K562 (cell line): ENCODE data around the gene DNAAF3. TPM values are rescaled to one million over a fixed set of nuclear protein-coding genes. Genes with fewer than 3 reads are reported as not detected.
A peak's percentile ranks its signal among the peaks of the same experiment; 100 is the strongest.

Experiments
- CBX2 ChIP-seq: fragments of 200-600 bp; sonication (generic); IDR thresholded peaks from one replicate; pipeline ENCODE4 v1.6.1; 2012; ENCODE audit warnings: mild to moderate bottlenecking, low read length, inconsistent platforms; ENCODE audit not compliant: insufficient read depth, poor library complexity, severe bottlenecking
- CBX5 ChIP-seq: IDR thresholded peaks from 2 replicates; pipeline ENCODE4 v1.6.1; 2014; ENCODE audit warnings: low read depth, borderline replicate concordance
- DNMT1 ChIP-seq: fragments of 450-650 bp; IDR thresholded peaks from 2 replicates; pipeline ENCODE4 v1.6.1; 2016; ENCODE audit warnings: antibody characterized with exemption, mild to moderate bottlenecking
- KLF1 ChIP-seq: fragments of 450-650 bp; IDR thresholded peaks from 2 replicates; pipeline ENCODE4 v1.6.1; 2016; ENCODE audit warnings: missing genetic modification characterization, missing compliant biosample characterization
- MEIS2 ChIP-seq: fragments of 450-650 bp; IDR thresholded peaks from 2 replicates; pipeline ENCODE4 v1.6.1; 2014; ENCODE audit warnings: mild to moderate bottlenecking; ENCODE audit not compliant: partially characterized antibody
- POLR2AphosphoS5 ChIP-seq: IDR thresholded peaks from 2 replicates; pipeline ENCODE4 v1.6.1; 2011; ENCODE audit warnings: mild to moderate bottlenecking, low read depth, low read length, moderate library complexity; ENCODE audit not compliant: control insufficient read depth, insufficient read depth
- SP1 ChIP-seq: sonication (generic); formaldehyde crosslinking; IDR thresholded peaks from 2 replicates; pipeline ENCODE4 v1.8.1; 2022; ENCODE audit warnings: mild to moderate bottlenecking, missing genetic modification reagents
- ZNF224 ChIP-seq: sonication (generic); formaldehyde crosslinking; IDR thresholded peaks from 2 replicates; pipeline ENCODE4 v1.8.0; 2022; ENCODE audit warnings: mild to moderate bottlenecking, missing genetic modification reagents
- ZNF445 ChIP-seq: fragments of 250-450 bp; sonication (Bioruptor Pico); IDR thresholded peaks from 2 replicates; pipeline ENCODE4 v1.4.0; 2020; ENCODE audit warnings: low read depth, mild to moderate bottlenecking, moderate library complexity
- ZNF766 ChIP-seq: fragments of 200-800 bp; sonication (Bioruptor generic); conservative IDR thresholded peaks from 2 replicates; pipeline ENCODE4 v1.6.1; 2016; ENCODE audit warnings: missing genetic modification characterization, missing compliant biosample characterization
- ZNF778 ChIP-seq: fragments of 450-650 bp; formaldehyde crosslinking; IDR thresholded peaks from 2 replicates; pipeline ENCODE4 v1.4.0; 2020; ENCODE audit warnings: mild to moderate bottlenecking, moderate library complexity
- polyA plus RNA-seq, 8 experiments: library from polyadenylated mRNA; depleted of rRNA in 4 of 8; stranded (reverse) in 5 of 8; unstranded in 3 of 8; fragments of >200 nt; fragmentation: Nextera tagmentation in 2 of 8; fragmentation: Illumina TruSeq in 1 of 8; extraction: Ambion mirVana in 2 of 8; extraction: Trizol in 1 of 8; gene quantifications; 2 replicates each; pipeline versions ENCODE4 v1.2.1 to v1.2.3, GENCODE V29; 2011 to 2014; ENCODE audit warnings: inconsistent platforms in 1 of 8, missing spikeins in 1 of 8
- total RNA-seq, 7 experiments: library from RNA; depleted of rRNA in 6 of 7; stranded (reverse); fragments of >200 nt in 6 of 7; fragmentation: Illumina TruSeq in 2 of 7; extraction: Trizol in 2 of 7; gene quantifications; 2 replicates each; pipeline versions ENCODE4 v1.2.1 to v1.2.3, GENCODE V29; 2011 to 2021; ENCODE audit warnings: low replicate concordance in 1 of 7
- TF ChIP-seq, protein P1 (sequence below): fragments of 450-650 bp; IDR thresholded peaks from 2 replicates; pipeline ENCODE4 v1.6.1; 2017; ENCODE audit warnings: antibody characterized with exemption, mild to moderate bottlenecking
- TF ChIP-seq, protein P2 (sequence below): sonication (generic); formaldehyde crosslinking; IDR thresholded peaks from 2 replicates; pipeline ENCODE4 v1.8.1; 2023; ENCODE audit warnings: missing genetic modification reagents, mild to moderate bottlenecking, borderline replicate concordance
- TF ChIP-seq, protein P3 (sequence below): fragments of 450-650 bp; IDR thresholded peaks from 2 replicates; pipeline ENCODE4 v1.6.1; 2017; ENCODE audit warnings: antibody characterized with exemption

DNAAF3 gene
- total and polyA plus RNA-seq, 9 of the 15 experiments (the other 6 are each of a cell fraction or from before 2014, with no cell fraction given): 21.6 to 61.5 (median 43.0) TPM

DNA sequence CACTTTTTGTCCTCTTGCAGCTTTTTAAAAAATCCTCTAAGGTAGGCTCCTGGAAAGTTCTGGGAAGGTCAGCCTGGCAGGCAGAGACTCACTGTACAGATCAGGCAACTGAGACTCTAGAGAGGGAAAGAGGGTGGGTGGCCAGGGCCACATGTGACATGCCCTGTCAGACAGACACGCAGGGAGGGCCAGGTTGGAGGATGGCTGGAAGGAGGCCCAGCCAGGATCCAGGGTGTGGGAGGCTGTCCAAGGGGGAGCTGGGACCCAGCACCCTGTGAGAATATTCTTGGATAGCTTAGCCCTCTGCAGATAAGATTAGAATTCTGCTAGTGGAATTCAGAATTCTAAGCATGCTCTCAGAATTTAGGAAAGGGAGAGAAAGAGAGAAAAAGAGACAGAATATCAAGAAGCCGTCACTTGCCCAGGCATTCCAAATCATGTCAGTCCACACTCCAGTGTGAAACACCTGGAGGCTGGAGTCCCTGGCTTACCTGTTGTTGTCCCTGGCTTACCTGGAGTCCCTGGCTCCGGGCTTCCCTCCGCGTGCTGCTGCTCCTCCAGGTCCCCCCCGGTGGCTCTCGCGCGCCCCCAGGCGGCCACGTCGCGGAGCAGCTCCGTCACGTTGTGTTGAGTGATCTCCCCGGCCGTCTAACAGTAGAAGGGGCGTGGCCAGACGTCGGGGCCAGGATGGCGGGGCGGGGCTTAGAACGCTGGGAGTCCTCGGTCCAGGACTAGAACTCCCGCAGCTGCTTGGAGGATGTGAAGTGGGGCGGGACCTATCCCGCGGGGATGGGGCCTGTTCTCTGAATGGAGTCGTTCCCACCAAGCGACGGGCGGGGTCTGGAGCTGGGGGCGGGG is 6.1 kb downstream of the DNAAF3 start (continued):
- TF ChIP-seq, protein P1, sequence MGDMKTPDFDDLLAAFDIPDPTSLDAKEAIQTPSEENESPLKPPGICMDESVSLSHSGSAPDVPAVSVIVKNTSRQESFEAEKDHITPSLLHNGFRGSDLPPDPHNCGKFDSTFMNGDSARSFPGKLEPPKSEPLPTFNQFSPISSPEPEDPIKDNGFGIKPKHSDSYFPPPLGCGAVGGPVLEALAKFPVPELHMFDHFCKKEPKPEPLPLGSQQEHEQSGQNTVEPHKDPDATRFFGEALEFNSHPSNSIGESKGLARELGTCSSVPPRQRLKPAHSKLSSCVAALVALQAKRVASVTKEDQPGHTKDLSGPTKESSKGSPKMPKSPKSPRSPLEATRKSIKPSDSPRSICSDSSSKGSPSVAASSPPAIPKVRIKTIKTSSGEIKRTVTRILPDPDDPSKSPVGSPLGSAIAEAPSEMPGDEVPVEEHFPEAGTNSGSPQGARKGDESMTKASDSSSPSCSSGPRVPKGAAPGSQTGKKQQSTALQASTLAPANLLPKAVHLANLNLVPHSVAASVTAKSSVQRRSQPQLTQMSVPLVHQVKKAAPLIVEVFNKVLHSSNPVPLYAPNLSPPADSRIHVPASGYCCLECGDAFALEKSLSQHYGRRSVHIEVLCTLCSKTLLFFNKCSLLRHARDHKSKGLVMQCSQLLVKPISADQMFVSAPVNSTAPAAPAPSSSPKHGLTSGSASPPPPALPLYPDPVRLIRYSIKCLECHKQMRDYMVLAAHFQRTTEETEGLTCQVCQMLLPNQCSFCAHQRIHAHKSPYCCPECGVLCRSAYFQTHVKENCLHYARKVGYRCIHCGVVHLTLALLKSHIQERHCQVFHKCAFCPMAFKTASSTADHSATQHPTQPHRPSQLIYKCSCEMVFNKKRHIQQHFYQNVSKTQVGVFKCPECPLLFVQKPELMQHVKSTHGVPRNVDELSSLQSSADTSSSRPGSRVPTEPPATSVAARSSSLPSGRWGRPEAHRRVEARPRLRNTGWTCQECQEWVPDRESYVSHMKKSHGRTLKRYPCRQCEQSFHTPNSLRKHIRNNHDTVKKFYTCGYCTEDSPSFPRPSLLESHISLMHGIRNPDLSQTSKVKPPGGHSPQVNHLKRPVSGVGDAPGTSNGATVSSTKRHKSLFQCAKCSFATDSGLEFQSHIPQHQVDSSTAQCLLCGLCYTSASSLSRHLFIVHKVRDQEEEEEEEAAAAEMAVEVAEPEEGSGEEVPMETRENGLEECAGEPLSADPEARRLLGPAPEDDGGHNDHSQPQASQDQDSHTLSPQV: peak; percentile 50; the same call in 1 of the 2 replicates
- TF ChIP-seq DNMT1 (no peak), KLF1 (tag) (no peak), MEIS2 (peak; percentile 99), POLR2AphosphoS5 (no peak), ZNF224 (CRISPR knock-in tag) (no peak), ZNF778 (CRISPR knock-in tag) (no peak), CBX5 (no peak), SP1 (CRISPR knock-in tag) (peak; percentile 98), ZNF445 (CRISPR knock-in tag) (no peak), CBX2 (no peak), ZNF766 (CRISPR knock-in tag) (no peak)
- TF ChIP-seq, protein P2, sequence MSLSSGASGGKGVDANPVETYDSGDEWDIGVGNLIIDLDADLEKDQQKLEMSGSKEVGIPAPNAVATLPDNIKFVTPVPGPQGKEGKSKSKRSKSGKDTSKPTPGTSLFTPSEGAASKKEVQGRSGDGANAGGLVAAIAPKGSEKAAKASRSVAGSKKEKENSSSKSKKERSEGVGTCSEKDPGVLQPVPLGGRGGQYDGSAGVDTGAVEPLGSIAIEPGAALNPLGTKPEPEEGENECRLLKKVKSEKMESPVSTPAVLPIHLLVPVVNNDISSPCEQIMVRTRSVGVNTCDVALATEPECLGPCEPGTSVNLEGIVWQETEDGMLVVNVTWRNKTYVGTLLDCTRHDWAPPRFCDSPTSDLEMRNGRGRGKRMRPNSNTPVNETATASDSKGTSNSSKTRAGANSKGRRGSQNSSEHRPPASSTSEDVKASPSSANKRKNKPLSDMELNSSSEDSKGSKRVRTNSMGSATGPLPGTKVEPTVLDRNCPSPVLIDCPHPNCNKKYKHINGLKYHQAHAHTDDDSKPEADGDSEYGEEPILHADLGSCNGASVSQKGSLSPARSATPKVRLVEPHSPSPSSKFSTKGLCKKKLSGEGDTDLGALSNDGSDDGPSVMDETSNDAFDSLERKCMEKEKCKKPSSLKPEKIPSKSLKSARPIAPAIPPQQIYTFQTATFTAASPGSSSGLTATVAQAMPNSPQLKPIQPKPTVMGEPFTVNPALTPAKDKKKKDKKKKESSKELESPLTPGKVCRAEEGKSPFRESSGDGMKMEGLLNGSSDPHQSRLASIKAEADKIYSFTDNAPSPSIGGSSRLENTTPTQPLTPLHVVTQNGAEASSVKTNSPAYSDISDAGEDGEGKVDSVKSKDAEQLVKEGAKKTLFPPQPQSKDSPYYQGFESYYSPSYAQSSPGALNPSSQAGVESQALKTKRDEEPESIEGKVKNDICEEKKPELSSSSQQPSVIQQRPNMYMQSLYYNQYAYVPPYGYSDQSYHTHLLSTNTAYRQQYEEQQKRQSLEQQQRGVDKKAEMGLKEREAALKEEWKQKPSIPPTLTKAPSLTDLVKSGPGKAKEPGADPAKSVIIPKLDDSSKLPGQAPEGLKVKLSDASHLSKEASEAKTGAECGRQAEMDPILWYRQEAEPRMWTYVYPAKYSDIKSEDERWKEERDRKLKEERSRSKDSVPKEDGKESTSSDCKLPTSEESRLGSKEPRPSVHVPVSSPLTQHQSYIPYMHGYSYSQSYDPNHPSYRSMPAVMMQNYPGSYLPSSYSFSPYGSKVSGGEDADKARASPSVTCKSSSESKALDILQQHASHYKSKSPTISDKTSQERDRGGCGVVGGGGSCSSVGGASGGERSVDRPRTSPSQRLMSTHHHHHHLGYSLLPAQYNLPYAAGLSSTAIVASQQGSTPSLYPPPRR: no peak
- TF ChIP-seq, protein P3, sequence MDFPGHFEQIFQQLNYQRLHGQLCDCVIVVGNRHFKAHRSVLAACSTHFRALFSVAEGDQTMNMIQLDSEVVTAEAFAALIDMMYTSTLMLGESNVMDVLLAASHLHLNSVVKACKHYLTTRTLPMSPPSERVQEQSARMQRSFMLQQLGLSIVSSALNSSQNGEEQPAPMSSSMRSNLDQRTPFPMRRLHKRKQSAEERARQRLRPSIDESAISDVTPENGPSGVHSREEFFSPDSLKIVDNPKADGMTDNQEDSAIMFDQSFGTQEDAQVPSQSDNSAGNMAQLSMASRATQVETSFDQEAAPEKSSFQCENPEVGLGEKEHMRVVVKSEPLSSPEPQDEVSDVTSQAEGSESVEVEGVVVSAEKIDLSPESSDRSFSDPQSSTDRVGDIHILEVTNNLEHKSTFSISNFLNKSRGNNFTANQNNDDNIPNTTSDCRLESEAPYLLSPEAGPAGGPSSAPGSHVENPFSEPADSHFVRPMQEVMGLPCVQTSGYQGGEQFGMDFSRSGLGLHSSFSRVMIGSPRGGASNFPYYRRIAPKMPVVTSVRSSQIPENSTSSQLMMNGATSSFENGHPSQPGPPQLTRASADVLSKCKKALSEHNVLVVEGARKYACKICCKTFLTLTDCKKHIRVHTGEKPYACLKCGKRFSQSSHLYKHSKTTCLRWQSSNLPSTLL: no peak
